ENCODE data around the gene POSTN. TPM values are rescaled to one million over a fixed set of nuclear protein-coding genes. Genes with fewer than 3 reads are reported as not detected.

The POSTN gene
- total and polyA plus RNA-seq, 11 donors = 8.7 to 102 (median 24.2) TPM

DNA sequence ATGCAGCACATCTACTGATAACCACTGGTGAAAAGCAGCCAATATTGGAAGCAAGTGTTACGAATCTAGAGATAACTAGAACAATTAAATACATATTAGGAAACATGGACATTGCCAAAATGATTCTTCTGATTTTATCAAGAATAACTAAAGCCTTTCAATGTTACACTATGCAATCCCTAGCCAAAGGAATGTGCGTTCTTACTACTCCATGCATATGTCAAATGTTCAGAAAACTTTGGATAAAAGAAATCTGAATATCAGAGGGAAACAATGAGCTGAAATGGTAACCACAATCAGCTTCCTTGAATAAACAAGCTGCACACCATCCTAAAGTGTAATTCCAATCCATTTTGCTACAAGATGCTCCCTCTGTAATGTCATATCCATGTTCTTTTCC is 951 bp upstream of the POSTN start:
- ATAC-seq = no peak
- Histone ChIP-seq H3K9me3 (no peaks in the 10 kb centered on the region), H3K36me3 (no peaks in the 10 kb centered on the region), H3K4me1 (peaks cover 0 to 26% (median 0%) of the 10 kb centered on the region in 12 donors), H3K27me3 (no peaks in the 10 kb centered on the region), H3K4me3 (peak overlapping the region in 1 of 12 donors; percentile 47), H3K27ac (peak overlapping the region in 1 of 12 donors; percentile 9)
- WGBS, 4 donors = 40 to 58% (median 51%) methylated on average over 2 of the region's 2 CpGs
- no peak for DNase-seq
- TF ChIP-seq, protein P1, sequence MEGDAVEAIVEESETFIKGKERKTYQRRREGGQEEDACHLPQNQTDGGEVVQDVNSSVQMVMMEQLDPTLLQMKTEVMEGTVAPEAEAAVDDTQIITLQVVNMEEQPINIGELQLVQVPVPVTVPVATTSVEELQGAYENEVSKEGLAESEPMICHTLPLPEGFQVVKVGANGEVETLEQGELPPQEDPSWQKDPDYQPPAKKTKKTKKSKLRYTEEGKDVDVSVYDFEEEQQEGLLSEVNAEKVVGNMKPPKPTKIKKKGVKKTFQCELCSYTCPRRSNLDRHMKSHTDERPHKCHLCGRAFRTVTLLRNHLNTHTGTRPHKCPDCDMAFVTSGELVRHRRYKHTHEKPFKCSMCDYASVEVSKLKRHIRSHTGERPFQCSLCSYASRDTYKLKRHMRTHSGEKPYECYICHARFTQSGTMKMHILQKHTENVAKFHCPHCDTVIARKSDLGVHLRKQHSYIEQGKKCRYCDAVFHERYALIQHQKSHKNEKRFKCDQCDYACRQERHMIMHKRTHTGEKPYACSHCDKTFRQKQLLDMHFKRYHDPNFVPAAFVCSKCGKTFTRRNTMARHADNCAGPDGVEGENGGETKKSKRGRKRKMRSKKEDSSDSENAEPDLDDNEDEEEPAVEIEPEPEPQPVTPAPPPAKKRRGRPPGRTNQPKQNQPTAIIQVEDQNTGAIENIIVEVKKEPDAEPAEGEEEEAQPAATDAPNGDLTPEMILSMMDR (IDR thresholded peaks at IDR 0.05) = no peak
- TF ChIP-seq POLR2A (IDR thresholded peaks at IDR 0.05) = no peak
- intact Hi-C loops (cut with DNase I) = no loop called here

DNA sequence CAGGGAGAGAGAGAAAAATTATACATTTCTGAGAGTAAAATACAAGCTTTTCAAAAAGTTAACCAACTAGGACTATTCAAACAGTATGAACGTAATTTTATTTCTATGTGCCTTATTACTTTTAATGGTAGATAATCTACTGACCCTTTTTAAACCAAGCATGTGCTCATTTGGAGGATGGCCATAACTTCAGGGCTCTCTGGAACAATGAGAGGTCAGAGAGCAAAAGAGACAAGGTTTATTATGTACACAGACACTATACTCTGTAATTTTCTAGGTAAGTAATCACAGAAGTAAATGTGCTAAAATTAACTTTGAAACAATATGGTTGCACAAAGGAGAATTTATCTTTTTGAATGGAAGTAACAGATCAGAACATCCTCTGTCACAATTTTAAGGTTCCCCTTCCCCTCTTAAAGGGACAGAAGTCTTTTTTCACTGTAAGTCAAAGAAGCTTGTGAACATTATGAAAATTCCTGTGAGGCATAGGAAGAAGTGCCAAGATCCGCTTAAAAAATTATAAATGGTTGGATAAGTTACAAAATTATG is 1.0 kb downstream of the POSTN start:
- Histone ChIP-seq H3K4me3 (peak overlapping the region in 8 of 12 donors; percentile 15 to 54 (median 34)), H3K27me3 (no peaks in the 10 kb centered on the region), H3K27ac (peak overlapping the region in 1 of 12 donors; percentile 40), H3K36me3 (no peaks in the 10 kb centered on the region), H3K9me3 (no peaks in the 10 kb centered on the region), H3K4me1 (peaks cover 0 to 29% (median 0%) of the 10 kb centered on the region in 12 donors)
- TF ChIP-seq, protein P1 (IDR thresholded peaks at IDR 0.05) = no peak
- TF ChIP-seq POLR2A (IDR thresholded peaks at IDR 0.05) = no peak
- intact Hi-C loops (cut with DNase I) = no loop called here
- 30 to 46% (median 37%) methylated on average over 2 of the region's 2 CpGs for WGBS, 4 donors
- DNase-seq (no peak), ATAC-seq (no peak)

DNA sequence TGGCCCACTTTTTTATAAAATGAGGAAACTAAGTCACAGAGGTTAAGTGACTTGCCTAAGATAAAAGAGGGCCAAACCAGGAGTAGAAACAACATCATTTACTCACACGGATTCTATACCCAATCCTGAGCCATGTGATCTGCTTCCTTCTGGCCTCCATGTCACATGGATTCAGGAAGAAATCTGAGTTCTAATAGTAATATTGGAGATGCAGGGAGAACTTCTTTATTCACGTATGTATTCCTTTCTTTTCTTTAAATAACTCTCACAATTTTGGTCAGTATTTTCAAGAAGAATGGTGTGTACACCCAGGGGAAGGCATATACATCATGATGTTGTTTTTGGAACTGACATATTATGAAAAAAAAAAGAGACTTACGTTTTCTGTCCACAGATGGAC is 1.8 kb downstream of the POSTN start:
- Histone ChIP-seq H3K27me3 (no peaks in the 10 kb centered on the region), H3K4me3 (peak overlapping the region in 6 of 12 donors; percentile 8 to 54 (median 42)), H3K36me3 (no peaks in the 10 kb centered on the region), H3K9me3 (no peaks in the 10 kb centered on the region), H3K27ac (no peak overlapping the region), H3K4me1 (peaks cover 0 to 25% (median 0%) of the 10 kb centered on the region in 12 donors)
- DNase-seq (no peak), ATAC-seq (no peak)
- 47 to 67% (median 60%) methylated on average over 3 of the region's 3 CpGs for WGBS, 4 donors
- TF ChIP-seq POLR2A (IDR thresholded peaks at IDR 0.05) = no peak
- TF ChIP-seq, protein P1 (IDR thresholded peaks at IDR 0.05) = no peak
- intact Hi-C loops (cut with DNase I) = no loop called here

DNA sequence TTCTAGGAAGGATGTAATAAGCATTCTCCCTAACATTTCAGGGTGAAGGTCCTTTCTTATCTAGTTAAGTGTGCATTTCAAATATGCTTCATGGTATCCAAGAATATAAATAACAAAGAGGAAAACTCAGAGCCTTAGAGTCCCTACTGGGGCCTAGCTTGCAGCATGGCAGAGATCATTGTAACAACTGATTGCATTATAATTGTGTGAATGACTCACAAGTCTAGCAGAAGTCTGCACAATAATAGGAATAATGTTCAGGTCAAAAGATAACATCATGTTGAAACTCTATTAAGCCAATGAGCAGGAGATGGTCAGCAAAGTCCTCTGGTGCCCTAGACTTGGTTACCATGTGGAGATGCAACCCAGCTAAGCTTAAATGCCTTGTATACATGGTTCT is 3.4 kb downstream of the POSTN start:
- Histone ChIP-seq H3K4me1 (peaks cover 0 to 25% (median 0%) of the 10 kb centered on the region in 12 donors), H3K27ac (no peak overlapping the region), H3K9me3 (no peaks in the 10 kb centered on the region), H3K27me3 (no peaks in the 10 kb centered on the region), H3K36me3 (no peaks in the 10 kb centered on the region), H3K4me3 (peak overlapping the region in 1 of 12 donors; percentile 17)
- DNase-seq (no peak), ATAC-seq (peak in 1 of 4 donors; percentile 49)
- intact Hi-C loops (cut with DNase I) = no loop called here
- no peak for TF ChIP-seq POLR2A (IDR thresholded peaks at IDR 0.05)
- TF ChIP-seq, protein P1 (IDR thresholded peaks at IDR 0.05) = no peak

All from heart left ventricle (tissue), 16 donors.